Activated CD8-positive, alpha-beta memory T cell treated with anti-CD3 and anti-CD28 coated beads for 1 hour (primary cell): ENCODE measurements around the gene CEP112.
"Not testable (repeated sequence)": the region's sequence is repeated elsewhere in the genome, so short reads cannot be mapped to it uniquely, and the experiment has no call there.

Source experiments
- DNase-seq, 2 donors: peaks; one replicate each; pipeline ENCODE4 v3.0.0-alpha.2; 2020; ENCODE audit warnings: low read depth in 1 of 2; ENCODE audit errors: extremely low read depth in 1 of 2

Gene CEP112

GRCh38 chr17:66085221-66085620, 106.7 kb downstream of the CEP112 start:
- DNase-seq = no peak

- DNase-seq = not testable (repeated sequence)
Measured at GRCh38 chr17:66080670-66081069, 111.3 kb downstream of the CEP112 start.

- DNase-seq = no peak
Measured at GRCh38 chr17:66076546-66077190, 115.3 kb downstream of the CEP112 start.

- DNase-seq = no peak
Measured at GRCh38 chr17:66073384-66073783, 118.5 kb downstream of the CEP112 start.

- DNase-seq = no peak
Measured at GRCh38 chr17:66063686-66064085, 128.2 kb downstream of the CEP112 start.

- DNase-seq = no peak
Measured at GRCh38 chr17:66056148-66056547, 135.8 kb downstream of the CEP112 start.

GRCh38 chr17:66054242-66054641, 137.7 kb downstream of the CEP112 start:
- DNase-seq = no peak

- no peak for DNase-seq
Measured at GRCh38 chr17:66044083-66044482, 147.8 kb downstream of the CEP112 start.

- DNase-seq = no peak
Measured at GRCh38 chr17:66043419-66043818, 148.5 kb downstream of the CEP112 start.

GRCh38 chr17:66040402-66040801, 151.5 kb downstream of the CEP112 start:
- no peak for DNase-seq

- DNase-seq = no peak
Measured at GRCh38 chr17:66038125-66038524, 153.8 kb downstream of the CEP112 start.

GRCh38 chr17:66037221-66037620, 154.7 kb downstream of the CEP112 start:
- DNase-seq = no peak

GRCh38 chr17:66032082-66032712, 159.7 kb downstream of the CEP112 start:
- DNase-seq = no peak

GRCh38 chr17:66025551-66025950, 166.4 kb downstream of the CEP112 start:
- no peak for DNase-seq

- no peak for DNase-seq
Measured at GRCh38 chr17:66021757-66022156, 170.2 kb downstream of the CEP112 start.

- no peak for DNase-seq
Measured at GRCh38 chr17:66018786-66019185, 173.1 kb downstream of the CEP112 start.

- DNase-seq = no peak
Measured at GRCh38 chr17:66016231-66016630, 175.7 kb downstream of the CEP112 start.

- DNase-seq = no peak
Measured at GRCh38 chr17:66008680-66009079, 183.3 kb downstream of the CEP112 start.

GRCh38 chr17:66006654-66007053, 185.3 kb downstream of the CEP112 start:
- no peak for DNase-seq

GRCh38 chr17:66002812-66003211, 189.1 kb downstream of the CEP112 start:
- DNase-seq = no peak

GRCh38 chr17:66002063-66002585, 189.8 kb downstream of the CEP112 start:
- DNase-seq = no peak

- no peak for DNase-seq
Measured at GRCh38 chr17:66000216-66000615, 191.7 kb downstream of the CEP112 start.
